ENCODE results near the gene SH3BP1. TPM values are rescaled to one million over a fixed set of nuclear protein-coding genes. Genes with fewer than 3 reads are reported as not detected.

The SH3BP1 gene
- total and polyA plus RNA-seq, 2 of the 4 experiments (the other 2 are of a cell fraction): 8.8 to 33.3 TPM

DNA sequence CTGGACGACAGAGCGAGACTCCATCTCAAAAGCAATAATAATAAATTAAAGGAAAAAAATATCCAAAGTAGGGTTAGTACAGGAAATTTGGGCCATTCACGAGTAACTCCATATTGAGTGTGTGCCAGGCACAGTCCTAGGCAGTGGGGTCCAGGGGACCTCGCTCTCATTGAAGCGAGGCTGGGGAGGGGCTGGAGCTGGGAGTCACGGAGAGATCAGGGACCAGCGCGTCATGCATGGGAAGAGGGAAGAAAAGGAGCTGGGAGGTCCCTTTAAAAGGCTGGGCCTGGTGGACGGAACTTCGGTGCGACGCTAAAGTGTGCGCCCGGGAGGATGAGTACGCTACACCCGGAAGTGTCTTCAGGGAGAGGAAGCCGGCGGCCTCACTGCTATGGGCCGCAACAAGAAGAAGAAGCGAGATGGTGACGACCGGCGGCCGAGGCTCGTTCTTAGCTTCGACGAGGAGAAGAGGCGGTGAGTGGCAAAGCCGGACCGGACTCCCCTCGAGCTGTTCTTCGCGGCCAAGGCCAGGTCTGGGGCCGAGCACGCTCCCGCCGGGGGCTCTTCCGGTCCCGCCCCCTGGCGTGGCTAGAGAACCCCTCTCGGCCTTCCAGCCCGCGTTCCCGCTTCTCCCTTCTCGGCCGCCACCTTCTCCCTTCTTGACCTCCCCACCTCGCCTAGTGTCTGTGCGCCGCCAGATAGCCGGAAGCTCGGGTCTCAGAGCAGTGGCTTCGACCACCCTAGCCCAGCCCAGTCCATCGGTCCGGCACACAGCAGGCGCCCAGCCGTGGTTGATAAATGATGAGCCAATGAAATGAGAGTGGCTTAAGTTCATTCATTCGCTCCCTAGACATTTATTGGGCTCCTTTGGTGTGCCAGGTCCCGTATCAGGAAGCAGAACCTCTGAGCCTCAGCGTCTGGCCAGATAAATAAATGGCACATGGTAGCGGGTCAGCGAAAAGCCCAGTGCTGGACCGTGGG, 46.8 kb downstream of the SH3BP1 start, which contains the start of gene NOL12:
NOL12 (plus strand) TSS at position 342 of the 981 bp plus-strand sequence; CDS start at position 392, 50 bp downstream.
- H2BK15ac ChIP-seq (ENCODE audit: low read depth, low read length): peak within 1 kb of the TSS; percentile 70; the same call in 2 of the 3 replicates
- no TSS peak for BruUV-seq (replicated peaks)
- peak within 1 kb of the TSS; percentile 66 for H2AK9ac ChIP-seq (replicated peaks; ENCODE audit: low read depth, low read length, poor library complexity)
- peak within 1 kb of the TSS; percentile 84 to 99 for H4K8ac ChIP-seq (ENCODE audit: low read depth in 2 of 2, low read length in 2 of 2)
- in situ Hi-C loops (cut with MboI; ENCODE audit: low sequenced_read_pairs): no loop called here
- ATAC-seq (ENCODE audit: low read depth) (peak; percentile 90), DNase-seq (peak; percentile 86)
- peak within 1 kb of the TSS; percentile 92 for H3K56ac ChIP-seq (ENCODE audit: extremely low read depth, insufficient read depth, low read length)
- 0 out of 2 replicates have a peak, but pooled peaks cover 3% of the 10 kb centered on the region for H3K9me1 ChIP-seq (ENCODE audit: insufficient read depth, low read length)
- H2AFZ ChIP-seq (replicated peaks; ENCODE audit: low read length, poor library complexity): peak within 1 kb of the TSS; percentile 98
- intact Hi-C loops (cut with micrococcal nuclease): no loop called here
- 3% methylated on average over 45 of the region's 62 CpGs; no CpG with 5 or more reads in 1 of the 2 experiments for WGBS, 2 experiments (ENCODE audit: extremely low coverage in 2 of 2, insufficient read length in 1 of 2)
- H3K9me3 ChIP-seq (ENCODE audit: control insufficient read depth, insufficient read depth, low read length): no peaks in the 10 kb centered on the region
- peaks cover 20 to 37% of the 10 kb centered on the region in 2 experiments for H3K79me1 ChIP-seq (ENCODE audit: low read depth in 1 of 2, low read length in 2 of 2)
- H3K18ac ChIP-seq (ENCODE audit: low read depth, low read length): peak within 1 kb of the TSS; percentile 85
- peak within 1 kb of the TSS; percentile 96 for H3K4ac ChIP-seq (ENCODE audit: low read depth, low read length)
- H2AK5ac ChIP-seq (ENCODE audit: low read depth, low read length): peak within 1 kb of the TSS; percentile 96
- peak within 1 kb of the TSS; percentile 95 for H3K4me2 ChIP-seq (ENCODE audit: low read depth, low read length)
- H3K27ac ChIP-seq (ENCODE audit: insufficient read depth, low read length): peak within 1 kb of the TSS; percentile 97
- peaks cover 22% of the 10 kb centered on the region for H3K36me3 ChIP-seq (ENCODE audit: control insufficient read depth, insufficient read depth, low read length)
- H3K4me1 ChIP-seq (ENCODE audit: control insufficient read depth, insufficient read depth, low read length): peaks cover 5% of the 10 kb centered on the region
- peak within 1 kb of the TSS; percentile 95 for H3K9ac ChIP-seq (ENCODE audit: low read depth, low read length)
- H2BK5ac ChIP-seq (ENCODE audit: low read depth, low read length, poor library complexity, severe bottlenecking): peak within 1 kb of the TSS; percentile 94
- peaks cover 6% of the 10 kb centered on the region for H4K20me1 ChIP-seq (ENCODE audit: insufficient read depth, low read length)
- POLR2A ChIA-PET (ENCODE audit: unreplicated experiment): no interaction called here
- H3K27me3 ChIP-seq (ENCODE audit: control insufficient read depth, insufficient read depth, low read length): no peaks in the 10 kb centered on the region
- dilution Hi-C loops (cut with HindIII; ENCODE audit: low sequenced_read_pairs, unreplicated experiment): no loop called here
- H2BK120ac ChIP-seq (ENCODE audit: low read depth, low read length): peak within 1 kb of the TSS; percentile 94
- no peak for TF ChIP-seq MAFK (IDR thresholded peaks at IDR 0.05; ENCODE audit: low read depth, low read length)
- TF ChIP-seq POLR2A (IDR thresholded peaks at IDR 0.05; ENCODE audit: low read depth, low read length): peak; percentile 67
- TF ChIP-seq RFX5 (IDR thresholded peaks at IDR 0.05; ENCODE audit: low read depth, low read length): no peak
- TF ChIP-seq, protein P1, sequence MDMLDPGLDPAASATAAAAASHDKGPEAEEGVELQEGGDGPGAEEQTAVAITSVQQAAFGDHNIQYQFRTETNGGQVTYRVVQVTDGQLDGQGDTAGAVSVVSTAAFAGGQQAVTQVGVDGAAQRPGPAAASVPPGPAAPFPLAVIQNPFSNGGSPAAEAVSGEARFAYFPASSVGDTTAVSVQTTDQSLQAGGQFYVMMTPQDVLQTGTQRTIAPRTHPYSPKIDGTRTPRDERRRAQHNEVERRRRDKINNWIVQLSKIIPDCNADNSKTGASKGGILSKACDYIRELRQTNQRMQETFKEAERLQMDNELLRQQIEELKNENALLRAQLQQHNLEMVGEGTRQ (IDR thresholded peaks at IDR 0.05; ENCODE audit: low read depth, low read length): no peak
- no peak for TF ChIP-seq NFE2L2 (IDR thresholded peaks at IDR 0.05; ENCODE audit: low read depth, low read length)
- TF ChIP-seq MXI1 (IDR thresholded peaks at IDR 0.05; ENCODE audit: borderline replicate concordance, low read depth, low read length): peak; percentile 90
- TF ChIP-seq, protein P2, sequence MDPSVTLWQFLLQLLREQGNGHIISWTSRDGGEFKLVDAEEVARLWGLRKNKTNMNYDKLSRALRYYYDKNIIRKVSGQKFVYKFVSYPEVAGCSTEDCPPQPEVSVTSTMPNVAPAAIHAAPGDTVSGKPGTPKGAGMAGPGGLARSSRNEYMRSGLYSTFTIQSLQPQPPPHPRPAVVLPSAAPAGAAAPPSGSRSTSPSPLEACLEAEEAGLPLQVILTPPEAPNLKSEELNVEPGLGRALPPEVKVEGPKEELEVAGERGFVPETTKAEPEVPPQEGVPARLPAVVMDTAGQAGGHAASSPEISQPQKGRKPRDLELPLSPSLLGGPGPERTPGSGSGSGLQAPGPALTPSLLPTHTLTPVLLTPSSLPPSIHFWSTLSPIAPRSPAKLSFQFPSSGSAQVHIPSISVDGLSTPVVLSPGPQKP (IDR thresholded peaks at IDR 0.05; ENCODE audit: borderline replicate concordance, low read depth, low read length): 0 out of 2 replicates have a peak, but pooled peaks have one; percentile 5
- TF ChIP-seq MAZ (IDR thresholded peaks at IDR 0.05; ENCODE audit: borderline replicate concordance, low read depth, low read length): peak; percentile 78; the same call in 1 of the 2 replicates
- peak within 1 kb of the TSS; percentile 95 for H4K91ac ChIP-seq (ENCODE audit: insufficient read depth, low read depth, low read length)
- CTCF ChIA-PET: interaction anchor here (0.9 to 1.3 kb wide), 2 partner anchors 43 to 49 kb away, joined by 4 to 5 read pairs; no protein-coding TSS in a partner anchor
- peak within 1 kb of the TSS; percentile 98 for H3K14ac ChIP-seq (replicated peaks; ENCODE audit: low read depth, low read length)
- H3K4me3 ChIP-seq (ENCODE audit: insufficient read depth, low read depth, low read length): peak within 1 kb of the TSS; percentile 81
- H4K5ac ChIP-seq (ENCODE audit: low read depth, low read length): peak within 1 kb of the TSS; percentile 96
- peak within 1 kb of the TSS; percentile 68; the same call in 1 of the 2 replicates for H2BK20ac ChIP-seq (ENCODE audit: low read depth, low read length)
- H3K23ac ChIP-seq (ENCODE audit: low read depth, low read length): peak within 1 kb of the TSS; percentile 95; the same call in 1 of the 2 replicates

Measured in IMR-90 (cell line).